HG03565 (cell line): Measurements from ENCODE around the gene GSK3A.

Experiments
- ATAC-seq: cut with Tn5 transposase; IDR thresholded peaks from one replicate; pipeline ENCODE4 v1.9.1; 2021; ENCODE audit warnings: mild to moderate bottlenecking, moderate library complexity; ENCODE audit not compliant: unreplicated experiment

Gene GSK3A

GRCh38 chr19:42249769-42250168 is 7.4 kb upstream of the GSK3A start:
- no peak for ATAC-seq

- no peak for ATAC-seq
Observed at GRCh38 chr19:42249149-42249750, 6.8 kb upstream of the GSK3A start.

GRCh38 chr19:42248270-42249148 is 6.1 kb upstream of the GSK3A start:
- ATAC-seq, result no peak

GRCh38 chr19:42247640-42248199 is 5.3 kb upstream of the GSK3A start:
- ATAC-seq, result no peak

GRCh38 chr19:42246922-42247639 is 4.7 kb upstream of the GSK3A start:
- ATAC-seq, result no peak

GRCh38 chr19:42246143-42246921 is 3.9 kb upstream of the GSK3A start:
- no peak for ATAC-seq

- no peak for ATAC-seq
Observed at GRCh38 chr19:42245231-42245630, 2.8 kb upstream of the GSK3A start.

GRCh38 chr19:42244347-42245220 is 2.2 kb upstream of the GSK3A start:
- ATAC-seq, result peak; percentile 26

GRCh38 chr19:42242069-42242511 is 312 bp downstream of the GSK3A start:
- ATAC-seq, result peak; percentile 1

- ATAC-seq, result no peak
Observed at GRCh38 chr19:42241279-42241678, 1.1 kb downstream of the GSK3A start.

- ATAC-seq, result no peak
Observed at GRCh38 chr19:42239544-42240220, 2.7 kb downstream of the GSK3A start.

GRCh38 chr19:42235181-42235580 is 7.2 kb downstream of the GSK3A start:
- ATAC-seq, result no peak

- ATAC-seq, result no peak
Observed at GRCh38 chr19:42234364-42234763, 8.0 kb downstream of the GSK3A start.

- ATAC-seq, result no peak
Observed at GRCh38 chr19:42233678-42234292, 8.6 kb downstream of the GSK3A start.

- ATAC-seq, result no peak
Observed at GRCh38 chr19:42233106-42233505, 9.3 kb downstream of the GSK3A start.

- ATAC-seq, result no peak
Observed at GRCh38 chr19:42232435-42232834, 10.0 kb downstream of the GSK3A start.

- ATAC-seq, result no peak
Observed at GRCh38 chr19:42230571-42230970, 11.8 kb downstream of the GSK3A start.

- ATAC-seq, result no peak
Observed at GRCh38 chr19:42229855-42230351, 12.5 kb downstream of the GSK3A start.
